ENCODE results near the gene PKNOX2.

PKNOX2 gene

DNA sequence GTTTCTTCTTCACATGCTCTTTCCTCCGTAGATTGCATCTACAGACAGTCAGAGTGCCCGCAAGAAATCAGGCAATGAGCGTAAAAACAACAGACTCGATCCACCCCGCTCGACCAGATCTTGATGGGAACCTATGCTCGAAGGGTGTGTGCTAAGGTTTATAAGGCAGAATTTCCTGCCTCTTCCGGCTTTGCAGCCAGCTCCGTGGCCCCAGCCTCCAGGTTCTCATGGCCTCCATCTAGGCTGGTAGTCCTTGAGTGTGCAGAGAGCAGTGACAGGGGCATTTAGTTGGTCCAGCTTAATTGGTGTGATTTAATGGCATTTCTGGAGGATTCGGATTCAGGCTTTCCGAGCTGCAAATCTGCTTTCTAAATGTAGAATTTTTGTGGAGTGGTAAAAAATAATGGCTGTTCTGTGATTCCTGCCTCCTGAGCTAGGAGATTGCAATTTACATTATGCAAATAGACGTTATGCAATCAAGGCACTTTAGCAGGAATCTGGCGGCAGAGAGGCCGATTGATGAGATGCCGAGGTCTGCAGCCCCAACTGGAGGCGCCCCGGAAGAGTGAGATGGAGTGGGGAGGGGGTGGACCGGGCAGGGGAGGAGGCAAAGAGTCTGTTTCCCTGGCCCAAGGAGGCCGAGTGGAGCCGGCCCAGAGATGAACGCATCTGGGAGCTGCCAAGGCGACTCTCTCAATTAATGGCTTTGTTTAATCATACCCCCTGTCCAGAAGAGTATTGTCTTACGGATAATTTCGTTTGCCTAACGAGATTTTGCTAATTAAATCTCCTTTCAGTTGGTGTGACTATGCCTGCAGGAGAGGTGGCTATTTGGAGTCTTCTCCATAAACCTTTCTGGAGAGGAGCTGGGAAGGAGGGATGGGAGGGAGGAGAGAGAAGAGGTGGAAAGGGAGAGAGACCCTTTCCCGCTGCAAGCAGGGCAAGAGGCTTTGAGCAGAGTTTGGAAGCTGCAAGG lies 75.3 kb downstream of the PKNOX2 start:
- DNase-seq, result no peak

- no peak for DNase-seq
Measured at GRCh38 chr11:125241104-125241503, 76.6 kb downstream of the PKNOX2 start.

- no peak for DNase-seq
Measured at GRCh38 chr11:125242141-125242775, 77.7 kb downstream of the PKNOX2 start.

- DNase-seq, result no peak
Measured at GRCh38 chr11:125244166-125244565, 79.6 kb downstream of the PKNOX2 start.

- DNase-seq, result no peak
Measured at GRCh38 chr11:125245299-125245698, 80.7 kb downstream of the PKNOX2 start.

- no peak for DNase-seq
Measured at GRCh38 chr11:125247431-125247830, 82.9 kb downstream of the PKNOX2 start.

DNA sequence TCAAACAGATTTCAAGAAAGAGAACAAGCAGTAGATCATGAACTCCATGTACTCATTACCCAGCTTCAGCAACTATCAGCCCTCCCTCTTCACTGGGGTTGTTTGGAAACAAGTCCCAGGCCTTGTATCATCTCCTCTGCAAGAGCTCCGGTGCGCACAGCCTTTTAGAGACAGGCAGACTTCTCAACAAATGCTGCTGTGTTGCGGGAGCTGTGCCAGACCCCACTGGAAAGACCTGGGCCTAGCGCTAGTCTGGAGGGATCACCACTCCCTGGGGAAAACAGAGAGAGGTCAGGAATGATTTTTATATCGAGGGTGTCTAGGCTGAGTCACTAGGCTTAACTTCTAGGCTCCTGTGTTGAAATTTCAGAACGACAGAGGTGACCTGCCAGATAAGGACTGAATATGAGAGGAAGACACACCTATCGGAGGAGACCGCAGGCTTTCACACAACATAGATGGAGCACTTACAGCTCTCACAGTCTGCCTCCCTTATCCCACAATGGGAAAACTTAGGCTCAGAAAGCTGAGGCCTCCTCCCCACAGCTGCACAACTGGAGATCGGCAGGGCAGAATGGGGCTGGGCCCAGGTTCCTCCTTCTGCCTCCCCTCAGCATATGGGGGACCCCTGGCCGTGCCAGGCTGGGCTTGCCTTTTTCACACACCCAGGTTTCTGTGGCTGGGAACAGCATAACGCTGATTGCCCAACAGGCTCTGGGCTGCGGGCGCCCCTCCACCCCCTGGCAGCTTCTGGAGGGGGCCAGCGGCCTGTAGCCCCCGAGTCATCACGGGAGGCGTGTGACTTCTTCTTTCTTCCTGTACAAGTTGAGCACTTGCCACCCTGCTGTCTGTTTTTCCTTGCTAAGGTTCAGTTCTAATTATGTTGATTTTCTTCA lies 86.0 kb downstream of the PKNOX2 start:
- no peak for DNase-seq

DNA sequence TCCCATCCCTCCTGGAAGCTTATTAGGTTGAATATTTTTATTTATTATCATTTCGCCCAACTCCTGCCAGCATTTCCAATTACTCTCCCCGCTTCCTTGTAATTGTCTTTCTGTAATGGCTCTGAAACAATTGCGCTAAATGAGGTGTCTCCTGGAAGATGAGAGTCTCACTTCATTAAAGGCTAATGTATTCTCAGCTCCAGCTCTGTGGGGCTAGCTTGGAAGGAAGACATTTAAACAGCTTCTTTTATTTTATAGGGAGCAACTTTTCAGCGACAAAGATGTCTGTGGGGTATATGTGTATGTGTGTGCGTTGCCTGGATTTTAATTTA lies 86.6 kb downstream of the PKNOX2 start:
- DNase-seq, result no peak

DNA sequence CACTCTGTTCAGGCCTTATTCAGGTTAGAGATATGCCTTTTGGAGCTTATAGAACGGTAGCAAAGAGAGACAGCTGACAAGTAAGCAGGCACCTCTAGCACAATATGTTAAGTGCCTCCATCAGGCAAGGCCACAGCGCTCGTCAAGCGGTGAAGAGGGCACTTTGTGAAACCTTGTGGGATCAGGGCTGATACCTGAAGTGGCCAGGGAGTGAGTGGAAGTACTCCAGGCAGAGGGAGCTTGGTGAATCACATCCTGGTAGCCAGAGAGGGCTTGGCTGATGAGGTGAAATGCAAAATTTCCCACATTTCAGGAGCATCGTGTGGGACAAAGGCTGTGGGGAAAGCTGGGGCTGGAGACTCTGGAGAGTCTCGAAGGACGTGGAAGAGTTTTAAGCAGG lies 87.4 kb downstream of the PKNOX2 start:
- DNase-seq, result no peak

DNA sequence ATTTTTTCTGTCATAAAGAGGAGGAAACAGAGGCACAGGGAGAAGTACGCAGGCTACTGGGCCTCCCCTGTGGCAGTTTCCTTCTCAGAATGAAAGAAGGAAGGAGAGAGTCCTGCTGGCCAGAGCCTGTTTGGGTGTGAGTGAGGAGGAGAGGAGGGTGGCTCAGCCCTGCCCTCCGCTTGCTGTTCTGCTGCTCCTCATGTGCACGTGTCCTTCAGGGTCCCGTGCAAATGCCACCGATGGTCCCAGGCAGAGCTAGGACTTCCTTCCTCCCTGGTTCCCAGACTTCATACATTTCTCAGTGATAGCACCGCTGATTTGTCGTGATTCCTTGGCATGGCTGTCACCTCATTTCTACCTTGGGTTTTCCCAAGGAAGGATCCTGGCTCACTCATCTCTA lies 88.7 kb downstream of the PKNOX2 start:
- DNase-seq, result no peak

GRCh38 chr11:125253795-125254525 lies 89.4 kb downstream of the PKNOX2 start:
- DNase-seq, result no peak

DNA sequence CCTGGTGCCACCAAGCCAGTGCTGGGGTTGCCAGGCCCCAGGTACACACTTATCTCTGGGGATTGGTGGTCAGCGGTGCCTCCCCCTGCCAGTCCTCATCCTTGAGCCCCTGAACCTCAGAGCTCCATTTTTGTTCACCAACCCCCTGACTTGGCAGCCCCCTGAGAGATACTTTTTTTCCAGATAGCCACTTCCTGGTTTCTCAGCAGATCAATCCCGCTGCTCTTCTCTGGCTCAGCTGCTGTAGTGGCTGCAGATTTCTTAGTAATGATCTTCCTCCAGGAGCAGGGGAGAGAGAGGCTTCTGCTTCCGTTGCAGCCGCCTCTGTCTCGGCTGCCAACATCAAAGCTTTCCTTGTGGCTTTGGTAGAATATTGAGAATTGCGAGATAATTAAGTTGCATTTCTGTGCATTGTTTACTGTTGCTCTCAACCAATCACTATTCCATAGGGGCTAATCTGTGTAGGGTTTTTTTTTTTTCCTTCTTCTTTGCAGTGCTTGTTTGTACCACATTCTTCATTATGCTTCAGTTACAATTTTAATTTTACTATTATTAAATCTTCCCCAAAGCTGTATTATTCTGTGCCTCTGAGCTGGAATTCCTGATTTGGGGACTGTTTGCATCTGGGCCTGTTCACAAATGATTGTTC lies 92.1 kb downstream of the PKNOX2 start:
- no peak for DNase-seq

DNA sequence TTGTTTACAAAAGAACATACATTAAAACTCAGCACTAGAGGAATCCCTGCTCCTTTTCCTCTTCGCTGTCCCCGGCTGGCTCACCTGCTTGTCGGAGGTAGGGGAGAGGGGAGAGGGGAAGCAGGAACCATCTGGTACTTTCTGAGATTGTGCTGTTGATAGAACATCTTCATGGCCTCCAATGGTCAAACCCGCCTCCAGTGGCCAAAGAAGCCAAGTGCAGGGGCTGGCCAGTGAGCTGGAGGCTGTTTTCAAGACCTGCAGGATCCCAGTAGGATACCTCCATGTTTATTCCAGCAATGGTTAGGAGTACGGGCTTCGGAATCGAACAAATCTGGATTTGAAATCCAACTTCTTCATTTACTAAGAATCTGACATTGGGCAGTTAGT lies 92.6 kb downstream of the PKNOX2 start:
- no peak for DNase-seq

DNA sequence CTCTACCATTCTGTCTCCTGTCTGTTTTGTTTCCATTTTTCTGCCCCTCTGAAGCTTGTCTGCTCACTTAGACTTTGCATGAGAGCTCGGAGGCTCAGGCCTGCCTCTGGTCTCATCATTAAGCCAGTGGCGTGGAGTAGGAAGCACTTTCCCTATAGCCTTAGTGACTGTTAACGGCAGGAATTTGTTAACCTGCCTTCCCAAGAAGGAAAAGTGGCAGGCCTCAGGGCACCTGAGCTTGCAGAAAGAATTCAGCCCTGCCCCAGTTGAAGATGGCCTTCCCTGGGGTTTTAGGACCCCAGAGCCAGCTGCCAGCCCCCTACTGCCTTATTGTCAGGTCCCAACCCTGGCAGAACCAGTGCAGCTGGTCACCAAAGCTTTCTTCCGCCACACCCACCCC lies 93.2 kb downstream of the PKNOX2 start:
- no peak for DNase-seq

GRCh38 chr11:125258291-125259032 lies 93.9 kb downstream of the PKNOX2 start:
- no peak for DNase-seq

GRCh38 chr11:125261588-125261987 lies 97.0 kb downstream of the PKNOX2 start:
- DNase-seq, result no peak

DNA sequence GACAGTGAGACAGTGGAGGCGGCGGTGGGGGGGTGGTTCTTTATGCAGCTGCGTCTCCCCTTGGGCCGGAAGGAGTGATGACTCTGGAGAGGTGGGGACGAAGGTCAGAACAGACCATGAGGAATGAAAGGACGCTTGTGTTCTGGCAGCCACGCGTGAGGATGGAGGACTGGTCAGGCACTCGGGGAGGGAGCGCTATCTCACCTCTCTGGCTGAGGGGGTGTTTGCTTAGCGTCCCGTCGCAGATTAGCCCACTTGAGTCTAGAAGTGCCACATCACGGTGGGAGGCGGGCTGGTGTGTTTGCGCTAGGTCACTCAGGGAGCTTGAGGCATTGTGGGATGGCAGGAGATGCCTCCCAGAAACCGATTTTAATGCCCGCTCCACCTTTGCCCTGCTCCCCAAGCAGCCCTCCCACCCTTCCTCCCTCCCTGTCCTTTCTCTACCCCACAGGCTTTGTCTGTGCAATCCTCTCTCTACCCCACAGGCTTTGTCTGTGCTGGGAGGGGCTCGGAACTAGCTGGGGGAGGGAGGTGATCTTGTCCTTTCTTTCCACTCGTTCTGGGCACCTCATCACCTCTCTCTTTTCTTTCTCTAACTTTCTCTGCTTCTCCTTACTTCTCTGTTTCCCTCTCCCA lies 97.8 kb downstream of the PKNOX2 start:
- no peak for DNase-seq

DNA sequence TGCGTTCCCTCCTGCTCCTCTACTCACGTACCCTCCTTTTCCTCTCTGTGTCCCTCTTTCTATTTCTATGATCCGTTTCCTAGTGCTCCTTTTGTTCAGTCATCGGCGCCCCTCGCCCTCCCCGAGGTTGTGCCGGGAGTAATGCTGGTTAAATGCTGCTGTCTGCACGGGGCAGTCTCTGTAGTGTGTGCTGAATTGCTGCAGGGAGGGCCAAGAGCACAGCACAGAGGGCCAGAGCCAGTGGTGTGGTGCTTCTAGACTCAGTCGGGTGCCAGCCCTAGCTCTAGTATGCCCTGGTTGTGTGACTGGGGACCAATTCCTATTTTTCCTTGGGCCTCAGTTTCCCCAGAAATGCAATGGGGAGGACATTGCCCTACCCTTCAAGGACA lies 98.3 kb downstream of the PKNOX2 start:
- no peak for DNase-seq

GRCh38 chr11:125263268-125263790 lies 98.8 kb downstream of the PKNOX2 start:
- DNase-seq, result no peak

Data from NCI-H2171 treated with DMSO at 0.1 percent for 48 hours (cell line).